ENCODE data around the gene DVL2.

DNA sequence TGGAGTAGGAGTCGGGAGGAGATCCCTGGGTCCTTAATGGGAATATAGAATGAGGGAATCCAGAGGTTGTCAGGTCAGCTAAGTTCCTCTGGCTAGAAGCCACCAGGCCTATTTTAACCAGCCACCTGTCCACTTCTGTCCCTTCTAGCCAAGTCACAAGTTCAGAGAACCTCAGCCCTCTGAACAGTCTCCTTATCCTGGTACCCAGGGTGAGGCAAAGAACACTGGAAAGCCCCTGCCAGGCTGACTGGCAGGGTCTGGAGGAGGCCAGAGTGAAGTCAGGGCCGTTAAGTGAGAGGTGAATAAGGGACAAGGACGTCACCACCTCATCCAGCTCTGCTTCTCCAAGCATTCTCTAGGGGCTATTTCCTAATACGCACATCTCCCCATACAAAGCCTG, 14.5 kb upstream of the DVL2 start:
- TF ChIP-seq POLR2A (IDR thresholded peaks at IDR 0.05) (no peak), CTCF (IDR thresholded peaks at IDR 0.05) (no peak)

Measured in stomach (tissue), 4 donors.